CD14-positive monocyte (primary cell): Measurements from ENCODE around the gene FST. TPM values are rescaled to one million over a fixed set of nuclear protein-coding genes. Genes with fewer than 3 reads are reported as not detected.

Source experiments
- DNase-seq, 3 donors: peaks; one replicate each; pipeline ENCODE4 v3.0.0-alpha.2; 2011 to 2022
- H2AFZ ChIP-seq: 2 replicates; pipeline ENCODE4 v1.6.0; 2012; ENCODE audit warnings: mild to moderate bottlenecking, low read depth, low read length, inconsistent platforms; ENCODE audit not compliant: insufficient read depth, poor library complexity, severe bottlenecking
- H3K27ac ChIP-seq, 2 donors: 1 replicate in 1 of 2; 2 replicates in 1 of 2; pipeline ENCODE4 v1.5.1; 2012 to 2013; ENCODE audit warnings: low read length in 2 of 2, control low read depth in 1 of 2, inconsistent platforms in 1 of 2, low read depth in 1 of 2, mild to moderate bottlenecking in 1 of 2
- H3K27me3 ChIP-seq, 2 donors: one replicate each; pipeline versions ENCODE4 v1.6.0 to v1.6.1; 2011 to 2013; ENCODE audit warnings: low read length in 2 of 2; ENCODE audit not compliant: control insufficient read depth in 2 of 2, insufficient read depth in 2 of 2
- H3K36me3 ChIP-seq, 2 donors: replicated peaks in 1 of 2; 1 replicate in 1 of 2; 2 replicates in 1 of 2; pipeline versions ENCODE4 v1.5.1 to v1.6.1; 2012 to 2013; ENCODE audit warnings: low read length in 2 of 2, control low read depth in 1 of 2, inconsistent platforms in 1 of 2, mild to moderate bottlenecking in 1 of 2; ENCODE audit not compliant: insufficient read depth in 2 of 2, control insufficient read depth in 1 of 2
- H3K4me1 ChIP-seq, 2 donors: 1 replicate in 1 of 2; 2 replicates in 1 of 2; pipeline versions ENCODE4 v1.5.1 to v1.6.1; 2012 to 2013; ENCODE audit warnings: low read length in 2 of 2, control low read depth in 1 of 2, inconsistent platforms in 1 of 2, mild to moderate bottlenecking in 1 of 2, moderate library complexity in 1 of 2; ENCODE audit not compliant: insufficient read depth in 2 of 2, control insufficient read depth in 1 of 2
- H3K4me2 ChIP-seq: replicated peaks from 2 replicates; pipeline ENCODE3; 2012; ENCODE audit warnings: low read length, moderate library complexity, mild to moderate bottlenecking; ENCODE audit not compliant: poor library complexity, severe bottlenecking; ENCODE audit errors: extremely low read depth
- H3K4me3 ChIP-seq, 3 experiments: fragments of 200-600 bp in 1 of 3; sonication (generic) in 1 of 3; replicated peaks in 1 of 3; 1 replicate in 2 of 3; 2 replicates in 1 of 3; pipeline ENCODE4 v1.5.1; 2011 to 2013; ENCODE audit warnings: low read length in 3 of 3, mild to moderate bottlenecking in 3 of 3, control low read depth in 2 of 3, low read depth in 2 of 3, inconsistent platforms in 1 of 3, moderate library complexity in 1 of 3
- H3K79me2 ChIP-seq: 2 replicates; pipeline ENCODE4 v1.6.0; 2012; ENCODE audit warnings: mild to moderate bottlenecking, control low read depth, inconsistent platforms, low read length, moderate library complexity; ENCODE audit not compliant: insufficient read depth
- H3K9ac ChIP-seq: 2 replicates; pipeline ENCODE4 v1.6.0; 2017; ENCODE audit warnings: low read length, mild to moderate bottlenecking; ENCODE audit not compliant: insufficient read depth, poor library complexity, severe bottlenecking
- H3K9me3 ChIP-seq, 2 donors: replicated peaks in 1 of 2; 1 replicate in 1 of 2; 2 replicates in 1 of 2; pipeline versions ENCODE4 v1.5.1 to v1.6.1; 2012 to 2013; ENCODE audit warnings: low read length in 2 of 2, control low read depth in 1 of 2; ENCODE audit not compliant: control insufficient read depth in 1 of 2, insufficient read depth in 1 of 2
- H4K20me1 ChIP-seq: 2 replicates; pipeline ENCODE4 v1.6.0; 2012; ENCODE audit warnings: mild to moderate bottlenecking, low read length, control low read depth, moderate library complexity; ENCODE audit not compliant: insufficient read depth
- H3K27ac Mint-ChIP-seq, 7 donors: one replicate each; pipeline ENCODE4 v1.8.0; 2020; ENCODE audit warnings: mild to moderate bottlenecking in 7 of 7, mixed read lengths in 7 of 7, moderate library complexity in 6 of 7, inconsistent platforms in 2 of 7
- H3K27me3 Mint-ChIP-seq, 3 donors: one replicate each; pipeline ENCODE4 v1.8.0; 2021 to 2022; ENCODE audit warnings: low read depth in 3 of 3, mild to moderate bottlenecking in 3 of 3, mixed read lengths in 3 of 3, moderate library complexity in 3 of 3, inconsistent platforms in 1 of 3
- H3K36me3 Mint-ChIP-seq, 2 donors: one replicate each; pipeline ENCODE4 v1.8.0; 2020; ENCODE audit warnings: mixed read lengths in 2 of 2, inconsistent platforms in 1 of 2, mild to moderate bottlenecking in 1 of 2
- H3K4me1 Mint-ChIP-seq: one replicate; pipeline ENCODE4 v1.8.0; 2020; ENCODE audit warnings: mild to moderate bottlenecking, mixed read lengths
- H3K4me3 Mint-ChIP-seq, 2 donors: one replicate each; pipeline ENCODE4 v1.8.0; 2020; ENCODE audit warnings: mild to moderate bottlenecking in 2 of 2, mixed read lengths in 2 of 2, moderate library complexity in 1 of 2
- H3K9me3 Mint-ChIP-seq, 7 donors: one replicate each; pipeline ENCODE4 v1.8.0; 2020 to 2022; ENCODE audit warnings: mixed read lengths in 7 of 7, mild to moderate bottlenecking in 6 of 7, moderate library complexity in 6 of 7, inconsistent platforms in 2 of 7
- WGBS: methylation state at CpG from one replicate; pipeline ENCODE4 v1.1.5; 2013; ENCODE audit warnings: missing lambda C conversion rate; ENCODE audit not compliant: insufficient coverage; 5-methylcytosine and 5-hydroxymethylcytosine counted together
- intact Hi-C, 2 donors: fragments of 100-400 bp; cut with micrococcal nuclease; formaldehyde crosslinking; loops; one replicate each; pipeline versions ENCODE4 v1.15.0 to v1.15.1; 2023
- polyA plus RNA-seq, 3 donors: library from polyadenylated mRNA; depleted of rRNA in 1 of 3; unstranded in 2 of 3; stranded (reverse) in 1 of 3; fragments of 300-500 nt in 2 of 3; fragments of >200 nt in 1 of 3; fragmentation: Illumina TruSeq in 2 of 3; gene quantifications; 1 replicate in 2 of 3; 2 replicates in 1 of 3; pipeline ENCODE4 v1.2.3, GENCODE V29; 2012 to 2021
- TF ChIP-seq, protein P1 (sequence below): fragments of 200-600 bp; IDR thresholded peaks from one replicate; pipeline ENCODE4 v1.8.0; 2022; ENCODE audit warnings: antibody characterized with exemption, mild to moderate bottlenecking

Gene FST
- polyA plus RNA-seq, 3 donors: 0.23 TPM; not detected in 2

DNA sequence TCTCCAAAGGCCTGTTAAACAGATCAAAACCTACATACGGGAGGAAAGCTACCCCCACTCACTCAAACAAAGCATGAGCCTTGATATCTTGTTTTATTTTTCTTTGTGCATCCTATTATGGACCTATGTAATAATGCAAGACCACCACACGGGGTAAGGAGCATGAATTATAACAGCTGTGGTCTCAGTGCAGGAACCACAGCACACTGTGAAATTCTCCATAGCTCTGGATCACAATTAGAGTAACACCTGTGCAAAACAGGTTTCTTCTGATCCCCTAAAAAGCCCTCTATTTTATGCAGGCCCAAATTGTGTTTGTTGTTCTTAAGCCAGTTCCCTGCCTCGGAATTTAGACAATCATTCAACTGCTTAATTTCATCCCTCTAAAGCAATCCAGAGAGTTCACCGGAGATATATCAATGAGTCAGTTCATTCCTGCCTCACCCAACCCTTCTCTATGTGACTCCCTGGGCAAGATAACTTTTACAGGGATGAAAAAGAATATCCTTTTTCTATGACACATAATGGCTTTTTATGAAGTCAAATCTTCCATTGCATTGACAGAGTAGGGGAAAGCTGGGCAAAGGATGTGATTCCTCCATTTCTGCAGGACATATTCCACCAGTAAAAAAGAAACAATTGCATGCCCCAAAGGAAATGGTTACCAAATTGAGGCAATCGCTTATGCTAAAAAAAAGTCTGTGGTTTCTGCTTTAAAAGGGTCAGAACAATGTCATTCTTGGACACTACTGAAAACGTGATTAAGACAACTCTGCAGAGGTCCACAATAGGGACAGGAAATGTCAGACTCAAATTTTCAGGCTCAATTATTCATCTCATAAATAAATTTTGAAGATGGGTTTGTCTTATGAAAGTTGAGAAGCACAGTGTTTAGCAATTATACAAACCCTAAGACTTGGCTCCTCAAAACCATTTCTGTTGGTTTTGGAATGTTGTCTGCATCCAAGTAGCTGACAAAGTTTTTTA is 41.6 kb upstream of the FST start:
- H4K20me1 ChIP-seq: no peaks in the 10 kb centered on the region
- H3K9me3 ChIP-seq: no peaks in the 10 kb centered on the region
- H3K27ac ChIP-seq: no peak overlapping the region
- intact Hi-C loops: no loop called here
- WGBS: 63% methylated on average over 2 of the region's 6 CpGs
- no peaks in the 10 kb centered on the region for H3K36me3 Mint-ChIP-seq
- H3K36me3 ChIP-seq: no peaks in the 10 kb centered on the region
- no peak for DNase-seq
- H3K9me3 Mint-ChIP-seq: peaks cover 0 to 1% (median 0%) of the 10 kb centered on the region in 7 donors
- H3K9ac ChIP-seq: no peak overlapping the region
- H2AFZ ChIP-seq: no peak overlapping the region
- H3K4me3 Mint-ChIP-seq: peak overlapping the region in 1 of 2 donors; percentile 33
- peaks cover 17% of the 10 kb centered on the region for H3K4me1 Mint-ChIP-seq
- H3K27ac Mint-ChIP-seq: no peak overlapping the region
- no peak overlapping the region for H3K4me3 ChIP-seq
- no peak overlapping the region for H3K4me2 ChIP-seq
- peaks cover 9 to 10% of the 10 kb centered on the region in 2 donors for H3K4me1 ChIP-seq
- peaks cover 0 to 2% (median 1%) of the 10 kb centered on the region in 3 donors for H3K27me3 Mint-ChIP-seq
- TF ChIP-seq, protein P1, sequence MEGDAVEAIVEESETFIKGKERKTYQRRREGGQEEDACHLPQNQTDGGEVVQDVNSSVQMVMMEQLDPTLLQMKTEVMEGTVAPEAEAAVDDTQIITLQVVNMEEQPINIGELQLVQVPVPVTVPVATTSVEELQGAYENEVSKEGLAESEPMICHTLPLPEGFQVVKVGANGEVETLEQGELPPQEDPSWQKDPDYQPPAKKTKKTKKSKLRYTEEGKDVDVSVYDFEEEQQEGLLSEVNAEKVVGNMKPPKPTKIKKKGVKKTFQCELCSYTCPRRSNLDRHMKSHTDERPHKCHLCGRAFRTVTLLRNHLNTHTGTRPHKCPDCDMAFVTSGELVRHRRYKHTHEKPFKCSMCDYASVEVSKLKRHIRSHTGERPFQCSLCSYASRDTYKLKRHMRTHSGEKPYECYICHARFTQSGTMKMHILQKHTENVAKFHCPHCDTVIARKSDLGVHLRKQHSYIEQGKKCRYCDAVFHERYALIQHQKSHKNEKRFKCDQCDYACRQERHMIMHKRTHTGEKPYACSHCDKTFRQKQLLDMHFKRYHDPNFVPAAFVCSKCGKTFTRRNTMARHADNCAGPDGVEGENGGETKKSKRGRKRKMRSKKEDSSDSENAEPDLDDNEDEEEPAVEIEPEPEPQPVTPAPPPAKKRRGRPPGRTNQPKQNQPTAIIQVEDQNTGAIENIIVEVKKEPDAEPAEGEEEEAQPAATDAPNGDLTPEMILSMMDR: no peak
- H3K27me3 ChIP-seq: no peaks in the 10 kb centered on the region
- no peaks in the 10 kb centered on the region for H3K79me2 ChIP-seq

DNA sequence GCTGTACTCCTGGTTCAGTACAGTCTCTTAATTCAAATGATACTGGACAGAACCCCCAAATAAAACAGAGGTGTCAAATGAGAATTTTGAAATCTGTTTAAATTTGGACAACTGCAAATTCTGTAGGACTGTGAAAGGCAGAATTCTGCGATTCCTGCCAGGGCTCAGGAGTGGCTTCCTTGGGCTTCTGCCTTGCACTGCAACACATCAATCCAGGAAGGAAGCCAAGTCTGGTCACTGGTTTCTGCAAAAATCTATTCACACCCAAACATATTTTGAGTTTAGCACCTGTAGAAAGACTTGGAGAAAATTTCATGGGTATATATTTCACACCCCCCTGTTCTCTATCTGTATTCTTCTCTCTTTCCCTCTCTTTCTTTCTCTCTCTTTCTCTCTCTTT is 37.5 kb upstream of the FST start:
- intact Hi-C loops: no loop called here
- Mint-ChIP-seq H3K36me3 (no peaks in the 10 kb centered on the region), H3K27ac (no peak overlapping the region), H3K27me3 (peaks cover 0 to 3% (median 2%) of the 10 kb centered on the region in 3 donors), H3K4me1 (peaks cover 15% of the 10 kb centered on the region), H3K4me3 (no peak overlapping the region), H3K9me3 (peaks cover 0 to 1% (median 0%) of the 10 kb centered on the region in 7 donors)
- WGBS: 88% methylated on average over 1 of the region's 1 CpG
- no peak overlapping the region for H2AFZ ChIP-seq
- no peaks in the 10 kb centered on the region for H3K36me3 ChIP-seq
- peaks cover 9 to 10% of the 10 kb centered on the region in 2 donors for H3K4me1 ChIP-seq
- no peaks in the 10 kb centered on the region for H3K79me2 ChIP-seq
- no peak overlapping the region for H3K4me2 ChIP-seq
- H3K9me3 ChIP-seq: no peaks in the 10 kb centered on the region
- no peaks in the 10 kb centered on the region for H3K27me3 ChIP-seq
- H3K9ac ChIP-seq: no peak overlapping the region
- no peak for DNase-seq
- H3K4me3 ChIP-seq: no peak overlapping the region
- H3K27ac ChIP-seq: no peak overlapping the region
- no peaks in the 10 kb centered on the region for H4K20me1 ChIP-seq
- TF ChIP-seq, protein P1: no peak
